SU-DHL-6 (cell line): ENCODE measurements around the gene CRELD1.

Experiments
- H2AFZ ChIP-seq: fragments of 200-600 bp; sonication (generic); 2 replicates; pipeline ENCODE4 v1.6.1; 2014; ENCODE audit warnings: low read depth, mild to moderate bottlenecking, moderate library complexity, mixed read lengths, antibody characterized with exemption, low read length; ENCODE audit not compliant: severe bottlenecking
- H3F3A ChIP-seq: fragments of 200-600 bp; shearing (Covaris generic); 2 replicates; pipeline ENCODE4 v1.6.0; 2016; ENCODE audit warnings: antibody characterized with exemption, mild to moderate bottlenecking; ENCODE audit not compliant: insufficient read depth
- H3K27ac ChIP-seq: fragments of 200-600 bp; sonication (generic); 2 replicates; pipeline ENCODE4 v1.5.1; 2016; ENCODE audit warnings: low read depth, mild to moderate bottlenecking, low read length, moderate library complexity, mixed read lengths
- H3K27me3 ChIP-seq: fragments of 200-600 bp; sonication (generic), shearing (Covaris generic); 2 replicates; pipeline ENCODE4 v1.6.0; 2014; ENCODE audit warnings: mild to moderate bottlenecking, low read length
- H3K36me3 ChIP-seq: fragments of 200-600 bp; sonication (generic); 2 replicates; pipeline ENCODE4 v1.6.1; 2014; ENCODE audit warnings: mild to moderate bottlenecking, low read length, mixed read lengths
- H3K4me2 ChIP-seq: fragments of 300-600, 200-600 bp; shearing (Covaris generic), sonication (generic); 2 replicates; pipeline ENCODE4 v1.6.0; 2014; ENCODE audit warnings: low read length, low read depth, mild to moderate bottlenecking; ENCODE audit not compliant: poor library complexity, severe bottlenecking
- H3K4me3 ChIP-seq: fragments of 200-600 bp; sonication (generic); 2 replicates; pipeline ENCODE4 v1.5.1; 2014; ENCODE audit warnings: antibody characterized with exemption, low read length, mild to moderate bottlenecking, mixed read lengths; ENCODE audit not compliant: insufficient read depth, poor library complexity, severe bottlenecking
- H3K79me2 ChIP-seq: fragments of 200-600 bp; sonication (generic); 2 replicates; pipeline ENCODE4 v1.6.1; 2014; ENCODE audit warnings: mild to moderate bottlenecking, low read length, moderate library complexity; ENCODE audit not compliant: insufficient read depth
- H3K9ac ChIP-seq: fragments of 200-600 bp; sonication (generic); 2 replicates; pipeline ENCODE4 v1.7.0; 2014; ENCODE audit warnings: mild to moderate bottlenecking, low read length
- H3K9me2 ChIP-seq: fragments of 200-600 bp; sonication (generic); replicated peaks from 2 replicates; pipeline ENCODE4 v1.6.1; 2014; ENCODE audit warnings: low read length; ENCODE audit not compliant: insufficient read depth
- H3K9me3 ChIP-seq: fragments of 200-600 bp; sonication (generic); 2 replicates; pipeline ENCODE4 v1.6.1; 2014; ENCODE audit warnings: low read length, mixed read lengths; ENCODE audit not compliant: insufficient read depth
- H4K20me1 ChIP-seq: fragments of 200-600 bp; sonication (generic); 2 replicates; pipeline ENCODE4 v1.6.1; 2014; ENCODE audit warnings: low read depth, mild to moderate bottlenecking, antibody characterized with exemption, low read length, moderate library complexity, mixed read lengths
- CTCF ChIP-seq: fragments of 200-600 bp; sonication (generic); IDR thresholded peaks from one replicate; pipeline ENCODE4 v1.5.1; 2017; ENCODE audit warnings: antibody characterized with exemption, mild to moderate bottlenecking, low read length, moderate library complexity; ENCODE audit not compliant: insufficient read depth, poor library complexity, severe bottlenecking
- EZH2phosphoT487 ChIP-seq: fragments of 200-600 bp; sonication (generic), shearing (Covaris generic); conservative IDR thresholded peaks from 2 replicates; pipeline ENCODE4 v1.6.1; 2018; ENCODE audit warnings: mild to moderate bottlenecking, antibody characterized with exemption, low read length, moderate library complexity, mixed read lengths

CRELD1 gene

GRCh38 chr3:9976721-9977709 lies 43.4 kb downstream of the CRELD1 start:
- Histone ChIP-seq H3K36me3 (no peaks in the 10 kb centered on the region), H3K9me3 (no peaks in the 10 kb centered on the region), H3K27ac (no peak overlapping the region), H3K27me3 (no peaks in the 10 kb centered on the region), H3K9me2 (no peaks in the 10 kb centered on the region), H3K9ac (no peak overlapping the region), H4K20me1 (no peaks in the 10 kb centered on the region), H3K4me2 (no peak overlapping the region), H3F3A (0 out of 2 replicates have a peak, but pooled peaks cover 2% of the 10 kb centered on the region), H3K4me3 (no peak overlapping the region), H3K79me2 (no peaks in the 10 kb centered on the region), H2AFZ (no peak overlapping the region)
- TF ChIP-seq EZH2phosphoT487 (no peak), CTCF (no peak)

- H3K36me3 ChIP-seq, result no peaks in the 10 kb centered on the region
- no peaks in the 10 kb centered on the region for H4K20me1 ChIP-seq
These were observed 45.2 kb downstream of the CRELD1 start for GRCh38 chr3:9978710-9979305.

DNA sequence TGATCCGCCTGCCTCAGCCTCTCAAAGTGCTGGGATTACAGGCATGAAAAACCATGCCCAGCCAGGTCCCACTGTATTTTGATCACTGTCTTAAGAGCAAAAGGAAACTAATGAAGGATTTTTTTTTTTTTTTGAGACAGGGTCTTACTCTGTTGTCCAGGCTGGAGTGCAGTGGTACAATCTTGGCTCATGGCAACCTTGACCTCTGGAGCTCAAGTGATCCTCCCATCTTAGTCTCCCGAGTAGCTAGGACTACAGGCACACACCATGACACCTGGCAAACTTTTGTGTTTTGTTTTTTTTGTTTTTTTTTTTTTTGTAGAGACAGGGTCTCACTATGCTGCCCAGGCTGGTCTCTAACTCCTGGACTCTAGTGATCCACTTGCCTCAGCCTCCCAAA lies 46.6 kb downstream of the CRELD1 start:
- Histone ChIP-seq H3K9ac (no peak overlapping the region), H2AFZ (no peak overlapping the region), H3K27ac (no peak overlapping the region), H3F3A (no peaks in the 10 kb centered on the region), H3K4me3 (no peak overlapping the region), H3K9me3 (no peaks in the 10 kb centered on the region), H3K4me2 (no peak overlapping the region), H3K9me2 (no peaks in the 10 kb centered on the region), H3K36me3 (no peaks in the 10 kb centered on the region), H4K20me1 (no peaks in the 10 kb centered on the region), H3K79me2 (peaks cover 17% of the 10 kb centered on the region; the same call in 1 of the 2 replicates), H3K27me3 (no peaks in the 10 kb centered on the region)
- no peak for TF ChIP-seq CTCF
- TF ChIP-seq EZH2phosphoT487, result no peak

More at GRCh38 chr3:9978710-9979305, 45.2 kb downstream of the CRELD1 start:
- H3K9me2 ChIP-seq, result no peaks in the 10 kb centered on the region
- no peak overlapping the region for H3K4me2 ChIP-seq
- no peak overlapping the region for H2AFZ ChIP-seq
- H3K79me2 ChIP-seq, result peaks cover 13% of the 10 kb centered on the region; the same call in 1 of the 2 replicates
- H3K9ac ChIP-seq, result no peak overlapping the region
- no peaks in the 10 kb centered on the region for H3K9me3 ChIP-seq
- H3K4me3 ChIP-seq, result no peak overlapping the region
- H3K27me3 ChIP-seq, result no peaks in the 10 kb centered on the region
- TF ChIP-seq CTCF (no peak), EZH2phosphoT487 (no peak)
- no peaks in the 10 kb centered on the region for H3F3A ChIP-seq
- no peak overlapping the region for H3K27ac ChIP-seq
